22Rv1 (cell line): ENCODE results near the gene IMMP2L.

Experiments
- ZFX ChIP-seq: fragments of 450-650 bp; IDR thresholded peaks from 2 replicates; pipeline ENCODE4 v1.6.1; 2017; ENCODE audit warnings: antibody characterized with exemption, borderline replicate concordance
- TF ChIP-seq, protein P1 (sequence below): fragments of 450-650 bp; IDR thresholded peaks from 2 replicates; pipeline ENCODE4 v1.5.1; 2017; ENCODE audit warnings: mild to moderate bottlenecking

DNA sequence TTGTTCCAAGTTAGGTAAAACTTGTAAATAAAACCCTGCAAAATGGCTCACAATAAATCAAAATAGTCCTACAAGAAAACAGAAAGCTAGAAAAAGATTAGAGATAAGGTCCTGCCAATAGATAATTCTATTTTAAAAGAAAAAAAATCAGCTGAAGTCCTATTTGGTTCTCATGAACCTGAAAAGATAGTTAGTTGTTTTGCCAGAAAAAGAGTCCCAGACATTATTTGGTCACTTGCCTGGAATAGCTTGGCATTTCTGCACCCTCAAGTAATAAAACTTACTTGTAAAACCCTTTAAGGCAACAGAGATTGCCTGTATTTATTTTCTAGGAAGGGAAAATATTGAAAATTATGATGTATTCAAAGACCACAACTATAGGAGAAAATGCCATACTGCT is 423.7 kb downstream of the IMMP2L start:
- TF ChIP-seq, protein P1, sequence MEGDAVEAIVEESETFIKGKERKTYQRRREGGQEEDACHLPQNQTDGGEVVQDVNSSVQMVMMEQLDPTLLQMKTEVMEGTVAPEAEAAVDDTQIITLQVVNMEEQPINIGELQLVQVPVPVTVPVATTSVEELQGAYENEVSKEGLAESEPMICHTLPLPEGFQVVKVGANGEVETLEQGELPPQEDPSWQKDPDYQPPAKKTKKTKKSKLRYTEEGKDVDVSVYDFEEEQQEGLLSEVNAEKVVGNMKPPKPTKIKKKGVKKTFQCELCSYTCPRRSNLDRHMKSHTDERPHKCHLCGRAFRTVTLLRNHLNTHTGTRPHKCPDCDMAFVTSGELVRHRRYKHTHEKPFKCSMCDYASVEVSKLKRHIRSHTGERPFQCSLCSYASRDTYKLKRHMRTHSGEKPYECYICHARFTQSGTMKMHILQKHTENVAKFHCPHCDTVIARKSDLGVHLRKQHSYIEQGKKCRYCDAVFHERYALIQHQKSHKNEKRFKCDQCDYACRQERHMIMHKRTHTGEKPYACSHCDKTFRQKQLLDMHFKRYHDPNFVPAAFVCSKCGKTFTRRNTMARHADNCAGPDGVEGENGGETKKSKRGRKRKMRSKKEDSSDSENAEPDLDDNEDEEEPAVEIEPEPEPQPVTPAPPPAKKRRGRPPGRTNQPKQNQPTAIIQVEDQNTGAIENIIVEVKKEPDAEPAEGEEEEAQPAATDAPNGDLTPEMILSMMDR, result no peak
- no peak for TF ChIP-seq ZFX
